HCT116 (cell line): ENCODE measurements around the gene NUDT16L1. TPM values are rescaled to one million over a fixed set of nuclear protein-coding genes. Genes with fewer than 3 reads are reported as not detected.

Experiments
- ATAC-seq: fragments of 200-7000 bp; cut with Tn5 transposase; 2 replicates; pipeline ENCODE4 v1.9.1; 2020; ENCODE audit warnings: mild to moderate bottlenecking, moderate library complexity
- BruUV-seq: library from RNA; stranded (reverse); fragments of 400-500 nt; replicated peaks from 2 replicates; lab custom pipeline; 2021; lab: Mats Ljungman, UMichigan
- CTCF ChIA-PET: fragments of 300-600 bp; sonication (Branson Sonifier 250); formaldehyde crosslinking; loops from one replicate; lab custom pipeline; 2021; ENCODE audit warnings: antibody characterized with exemption; lab: Charles Lee
- POLR2A ChIA-PET: fragments of 300-600, 350-600 bp; sonication (Branson Sonifier 250); formaldehyde crosslinking; loops from one replicate; lab custom pipeline; 2021; ENCODE audit warnings: antibody characterized with exemption; lab: Charles Lee
- RAD21 ChIA-PET, 2 experiments: fragments of 300-600 bp; sonication (Branson Sonifier 250); formaldehyde crosslinking; loops; one replicate each; lab custom pipeline; 2023; ENCODE audit warnings: low total read pairs in 2 of 2; ENCODE audit not compliant: uncharacterized antibody in 2 of 2, unreplicated experiment in 2 of 2, low non-redundant PET in 1 of 2; lab: Charles Lee
- DNase-seq: peaks from one replicate; pipeline ENCODE4 v3.0.0-alpha.2; 2010; ENCODE audit warnings: low read depth, low spot score
- H2AFZ ChIP-seq: fragments of 200-600 bp; shearing (Covaris generic), sonication (generic); 2 replicates; pipeline ENCODE4 v1.6.1; 2017; ENCODE audit warnings: low read depth, mixed run types, mixed read lengths, antibody characterized with exemption, low read length; ENCODE audit not compliant: poor library complexity, severe bottlenecking
- H3K27ac ChIP-seq: 2 replicates; pipeline ENCODE4 v1.5.1; 2012; ENCODE audit warnings: low read depth, low read length
- H3K27me3 ChIP-seq: fragments of 200-600 bp; sonication (generic); 2 replicates; pipeline ENCODE4 v1.6.1; 2016; ENCODE audit warnings: mixed run types, low read length, mixed read lengths; ENCODE audit not compliant: insufficient read depth
- H3K36me3 ChIP-seq, 2 experiments: fragments of 200-500 bp in 1 of 2; fragments of 200-600 bp in 1 of 2; sonication (Bioruptor generic) in 1 of 2; sonication (generic) in 1 of 2; 2 replicates each; pipeline versions ENCODE4 v1.5.1 to v1.6.1; 2014 to 2016; ENCODE audit warnings: low read length in 2 of 2, inconsistent platforms in 1 of 2, mixed read lengths in 1 of 2, mixed run types in 1 of 2; ENCODE audit not compliant: insufficient read depth in 2 of 2, control insufficient read depth in 1 of 2
- H3K4me1 ChIP-seq, 2 experiments: fragments of 200-600 bp in 1 of 2; sonication (generic) in 1 of 2; 2 replicates each; pipeline versions ENCODE4 v1.5.1 to v1.6.1; 2012 to 2017; ENCODE audit warnings: low read length in 2 of 2, inconsistent platforms in 1 of 2, mild to moderate bottlenecking in 1 of 2, mixed read lengths in 1 of 2, mixed run types in 1 of 2, moderate library complexity in 1 of 2; ENCODE audit not compliant: insufficient read depth in 2 of 2, control insufficient read depth in 1 of 2
- H3K4me2 ChIP-seq: fragments of 200-600 bp; sonication (generic); 2 replicates; pipeline ENCODE4 v1.6.1; 2017; ENCODE audit warnings: mixed run types, low read length, mixed read lengths
- H3K4me3 ChIP-seq, 2 experiments: fragments of 200-600 bp in 1 of 2; sonication (generic) in 1 of 2; replicated peaks in 1 of 2; 2 replicates each; pipeline ENCODE4 v1.5.1; 2011 to 2016; ENCODE audit warnings: low read length in 2 of 2, control low read depth in 1 of 2, low read depth in 1 of 2, mild to moderate bottlenecking in 1 of 2, mixed read lengths in 1 of 2, mixed run types in 1 of 2
- H3K79me2 ChIP-seq: fragments of 200-600 bp; sonication (generic); 2 replicates; pipeline ENCODE4 v1.6.1; 2017; ENCODE audit warnings: mild to moderate bottlenecking, mixed run types, low read length, moderate library complexity, mixed read lengths; ENCODE audit not compliant: insufficient read depth
- H3K9ac ChIP-seq: fragments of 200-600 bp; sonication (generic); 2 replicates; pipeline ENCODE4 v1.6.1; 2016; ENCODE audit warnings: low read length, mixed read lengths
- H3K9me2 ChIP-seq: fragments of 200-600 bp; sonication (generic), shearing (Covaris generic); 2 replicates; pipeline ENCODE4 v1.6.1; 2017; ENCODE audit warnings: mixed run types, mild to moderate bottlenecking, moderate library complexity; ENCODE audit not compliant: insufficient read depth
- H3K9me3 ChIP-seq, 2 experiments: fragments of 200-500 bp in 1 of 2; fragments of 200-600 bp in 1 of 2; sonication (Bioruptor generic) in 1 of 2; sonication (generic) in 1 of 2; 2 replicates each; pipeline ENCODE4 v1.6.1; 2014 to 2017; ENCODE audit warnings: low read length in 2 of 2, mixed read lengths in 2 of 2, inconsistent platforms in 1 of 2, low read depth in 1 of 2, mild to moderate bottlenecking in 1 of 2, mixed run types in 1 of 2, moderate library complexity in 1 of 2; ENCODE audit not compliant: control insufficient read depth in 1 of 2, insufficient read depth in 1 of 2
- H4K20me1 ChIP-seq: fragments of 200-600 bp; sonication (generic), shearing (Covaris generic); 2 replicates; pipeline ENCODE4 v1.6.1; 2017; ENCODE audit warnings: mixed run types, mild to moderate bottlenecking, moderate library complexity; ENCODE audit not compliant: insufficient read depth
- CEBPB ChIP-seq: IDR thresholded peaks from 2 replicates; pipeline ENCODE4 v1.6.1; 2012; ENCODE audit warnings: low read depth
- JUND ChIP-seq: IDR thresholded peaks from 2 replicates; pipeline ENCODE4 v1.6.1; 2012
- POLR2AphosphoS5 ChIP-seq: IDR thresholded peaks from 2 replicates; pipeline ENCODE4 v1.6.1; 2011; ENCODE audit warnings: mild to moderate bottlenecking, low read depth, low read length, moderate library complexity
- REST ChIP-seq: IDR thresholded peaks from 2 replicates; pipeline ENCODE4 v1.6.1; 2012; ENCODE audit warnings: low read depth
- TCF7L2 ChIP-seq: IDR thresholded peaks from 2 replicates; pipeline ENCODE4 v1.7.0; 2011; ENCODE audit warnings: borderline replicate concordance, inconsistent platforms; ENCODE audit not compliant: insufficient read depth, insufficient read length; ENCODE audit errors: extremely low read depth
- ZFX ChIP-seq: fragments of 450-650 bp; IDR thresholded peaks from 2 replicates; pipeline ENCODE4 v1.6.1; 2017
- intact Hi-C: fragments of 100-400 bp; cut with micrococcal nuclease; formaldehyde crosslinking; loops from 2 replicates; pipeline ENCODE4 v1.10.0; 2022
- total RNA-seq: library from RNA; stranded (reverse); gene quantifications from one replicate; pipeline ENCODE4 v1.2.1, GENCODE V29; 2021; ENCODE audit not compliant: unreplicated experiment

NUDT16L1 gene
- total RNA-seq, 1 experiment from 2014 or later, result 23.4 TPM

DNA sequence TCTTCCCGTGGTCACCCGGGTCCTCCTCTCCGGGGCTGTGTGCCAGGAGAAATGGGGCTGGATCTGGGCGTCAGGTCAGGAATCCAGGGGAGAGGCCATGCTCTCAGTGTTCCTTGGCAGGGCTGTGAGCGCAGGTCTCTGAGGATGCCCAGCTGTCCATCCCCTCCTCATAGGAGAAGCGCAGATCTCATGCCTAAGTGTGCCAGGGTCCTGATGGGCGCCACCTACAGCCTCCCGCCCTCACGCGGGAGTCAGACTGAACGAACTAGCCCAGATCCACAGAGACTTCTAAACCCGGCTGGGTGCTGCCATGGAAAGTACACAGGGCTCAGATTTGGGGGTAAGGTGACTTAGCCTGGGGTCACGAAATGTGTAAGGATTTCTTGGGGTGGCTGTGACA, 44.4 kb upstream of the NUDT16L1 start:
- ChIA-PET CTCF (no interaction called here), POLR2A (no interaction called here), RAD21 (no interaction called here)
- no peak overlapping the region for H3K4me2 ChIP-seq
- no peak overlapping the region for H2AFZ ChIP-seq
- TF ChIP-seq CEBPB (no peak), REST (no peak), ZFX (no peak), TCF7L2 (no peak), JUND (no peak), POLR2AphosphoS5 (no peak)
- no peaks in the 10 kb centered on the region for H3K9me3 ChIP-seq
- H3K79me2 ChIP-seq, result peaks cover 51% of the 10 kb centered on the region
- no peaks in the 10 kb centered on the region for H3K27me3 ChIP-seq
- H3K36me3 ChIP-seq, result peaks cover 0 to 7% of the 10 kb centered on the region in 2 experiments; a peak in 2 of 4 replicates
- no peak overlapping the region for H3K27ac ChIP-seq
- DNase-seq, result no peak
- intact Hi-C loops, result no loop called here
- no peak overlapping the region for H3K4me3 ChIP-seq
- no peak overlapping the region for H3K9ac ChIP-seq
- no peaks in the 10 kb centered on the region for H3K9me2 ChIP-seq
- no peak for ATAC-seq
- no peaks in the 10 kb centered on the region for H4K20me1 ChIP-seq
- peaks cover 2 to 8% of the 10 kb centered on the region in 2 experiments; a peak in 3 of 4 replicates for H3K4me1 ChIP-seq
- no TSS peak for BruUV-seq
